ENCODE results near the gene LRRC42.

DNA sequence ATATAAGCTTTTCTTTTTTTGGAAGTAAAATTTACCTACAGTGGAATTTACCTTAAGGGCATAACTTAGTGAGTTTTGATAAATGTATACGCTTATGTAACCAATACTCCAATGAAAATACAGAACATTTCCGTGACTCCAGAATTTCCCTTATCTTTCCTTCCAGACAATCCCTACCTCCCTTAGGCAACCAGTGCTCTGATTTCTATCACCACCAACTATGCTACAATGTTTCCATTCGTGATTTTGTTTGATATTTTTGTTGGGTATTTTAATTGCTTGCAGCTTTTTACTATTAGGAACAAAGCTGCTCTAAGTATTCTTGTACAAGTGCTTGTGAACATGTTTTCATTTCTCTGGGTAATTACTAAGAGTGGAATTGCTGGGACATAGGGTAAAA is 15.2 kb upstream of the LRRC42 start:
- TF ChIP-seq POLR2A (IDR thresholded peaks at IDR 0.05; ENCODE audit: low read length): no peak
- TF ChIP-seq GATA1 (IDR thresholded peaks at IDR 0.05; ENCODE audit: low read depth, low read length): no peak

Data from erythroblast (primary cell).